Esophagus (tissue), 2 donors: Measurements from ENCODE around the gene SLC25A27. TPM values are rescaled to one million over a fixed set of nuclear protein-coding genes. Genes with fewer than 3 reads are reported as not detected.
"Not testable (repeated sequence)": the region's sequence is repeated elsewhere in the genome, so short reads cannot be mapped to it uniquely, and the experiment has no call there.

Source experiments
- H3K27ac ChIP-seq, 2 donors: one replicate each; pipeline ENCODE4 v1.5.1; 2013; ENCODE audit warnings: low read depth in 2 of 2, mild to moderate bottlenecking in 2 of 2, inconsistent platforms in 1 of 2, low read length in 1 of 2, moderate library complexity in 1 of 2
- H3K27me3 ChIP-seq, 2 donors: one replicate each; pipeline ENCODE4 v1.6.1; 2013; ENCODE audit warnings: low read length in 2 of 2, control low read depth in 1 of 2, mild to moderate bottlenecking in 1 of 2; ENCODE audit not compliant: insufficient read depth in 2 of 2, control insufficient read depth in 1 of 2
- H3K36me3 ChIP-seq, 2 donors: one replicate each; pipeline ENCODE4 v1.6.1; 2013; ENCODE audit warnings: low read length in 1 of 2; ENCODE audit not compliant: control insufficient read depth in 2 of 2, insufficient read depth in 2 of 2
- H3K4me1 ChIP-seq, 2 donors: one replicate each; pipeline ENCODE4 v1.6.1; 2013; ENCODE audit warnings: low read length in 1 of 2; ENCODE audit not compliant: control insufficient read depth in 2 of 2, insufficient read depth in 2 of 2
- H3K4me3 ChIP-seq, 2 donors: one replicate each; pipeline ENCODE4 v1.5.1; 2013; ENCODE audit warnings: low read length in 2 of 2, mild to moderate bottlenecking in 2 of 2, low read depth in 1 of 2, moderate library complexity in 1 of 2
- H3K9me3 ChIP-seq, 2 donors: one replicate each; pipeline ENCODE4 v1.6.1; 2013; ENCODE audit warnings: mild to moderate bottlenecking in 2 of 2, low read depth in 1 of 2, low read length in 1 of 2, moderate library complexity in 1 of 2; ENCODE audit not compliant: control insufficient read depth in 2 of 2, insufficient read depth in 1 of 2
- WGBS, 2 donors: extraction: QIAGEN DNeasy Blood & Tissue Kit; methylation state at CpG; one replicate each; pipeline ENCODE4 v1.1.7; 2013; 5-methylcytosine and 5-hydroxymethylcytosine counted together
- polyA plus RNA-seq, 2 donors: library from polyadenylated mRNA; stranded (reverse); fragments of 200-250 nt; gene quantifications; one replicate each; pipeline ENCODE4 v1.2.3, GENCODE V29; 2013
- donor health status: healthy with polysubstance abuse.
- donor health status: Bipolar disorder and iron deficiency.

Gene SLC25A27
- polyA plus RNA-seq, 2 donors = 8.0 to 25.0 TPM

GRCh38 chr6:46628976-46629375 is 23.8 kb upstream of the SLC25A27 start:
- 64 to 74% methylated on average over 3 of the region's 3 CpGs for WGBS, 2 donors
- Histone ChIP-seq H3K27ac (no peak overlapping the region), H3K36me3 (no peaks in the 10 kb centered on the region), H3K4me3 (no peak overlapping the region), H3K27me3 (no peaks in the 10 kb centered on the region), H3K9me3 (no peaks in the 10 kb centered on the region), H3K4me1 (no peaks in the 10 kb centered on the region)

GRCh38 chr6:46629691-46630090 is 23.1 kb upstream of the SLC25A27 start:
- WGBS, 2 donors = 78 to 85% methylated on average over 7 of the region's 7 CpGs
- Histone ChIP-seq H3K4me3 (no peak overlapping the region), H3K27me3 (no peaks in the 10 kb centered on the region), H3K36me3 (no peaks in the 10 kb centered on the region), H3K27ac (no peak overlapping the region), H3K4me1 (no peaks in the 10 kb centered on the region), H3K9me3 (no peaks in the 10 kb centered on the region)

- 92% methylated on average over 1 of the region's 1 CpG for WGBS, 2 donors
- no peaks in the 10 kb centered on the region for H3K9me3 ChIP-seq
- H3K4me1 ChIP-seq = no peaks in the 10 kb centered on the region
Observed at GRCh38 chr6:46632053-46632452, 20.7 kb upstream of the SLC25A27 start.

GRCh38 chr6:46635462-46635861 is 17.3 kb upstream of the SLC25A27 start:
- Histone ChIP-seq H3K27me3 (no peaks in the 10 kb centered on the region), H3K36me3 (no peaks in the 10 kb centered on the region), H3K4me1 (no peaks in the 10 kb centered on the region), H3K4me3 (no peak overlapping the region), H3K9me3 (no peaks in the 10 kb centered on the region), H3K27ac (no peak overlapping the region)
- WGBS, 2 donors = 91 to 94% methylated on average over 6 of the region's 6 CpGs

More at GRCh38 chr6:46632053-46632452, 20.7 kb upstream of the SLC25A27 start:
- H3K36me3 ChIP-seq = no peaks in the 10 kb centered on the region
- H3K27me3 ChIP-seq = no peaks in the 10 kb centered on the region
- H3K27ac ChIP-seq = no peak overlapping the region
- no peak overlapping the region for H3K4me3 ChIP-seq

GRCh38 chr6:46637145-46637544 is 15.6 kb upstream of the SLC25A27 start:
- 52 to 65% methylated on average over 5 of the region's 5 CpGs for WGBS, 2 donors

GRCh38 chr6:46637933-46638332 is 14.8 kb upstream of the SLC25A27 start:
- Histone ChIP-seq H3K9me3 (no peaks in the 10 kb centered on the region), H3K27ac (no peak overlapping the region), H3K27me3 (no peaks in the 10 kb centered on the region), H3K4me1 (no peaks in the 10 kb centered on the region), H3K36me3 (no peaks in the 10 kb centered on the region), H3K4me3 (no peak overlapping the region)
- WGBS, 2 donors = 86 to 97% methylated on average over 1 of the region's 1 CpG

More at GRCh38 chr6:46637145-46637544, 15.6 kb upstream of the SLC25A27 start:
- no peaks in the 10 kb centered on the region for H3K9me3 ChIP-seq
- no peak overlapping the region for H3K4me3 ChIP-seq
- H3K4me1 ChIP-seq = no peaks in the 10 kb centered on the region
- H3K27ac ChIP-seq = peak overlapping the region; percentile 24 to 56
- no peaks in the 10 kb centered on the region for H3K36me3 ChIP-seq
- no peaks in the 10 kb centered on the region for H3K27me3 ChIP-seq

- Histone ChIP-seq H3K4me3 (no peak overlapping the region), H3K27ac (no peak overlapping the region), H3K4me1 (no peaks in the 10 kb centered on the region), H3K9me3 (no peaks in the 10 kb centered on the region), H3K36me3 (no peaks in the 10 kb centered on the region), H3K27me3 (no peaks in the 10 kb centered on the region)
- WGBS, 2 donors = 56 to 69% methylated on average over 2 of the region's 2 CpGs
Observed at GRCh38 chr6:46638650-46639049, 14.1 kb upstream of the SLC25A27 start.

GRCh38 chr6:46642928-46643751 is 9.6 kb upstream of the SLC25A27 start:
- 84 to 90% methylated on average over 4 of the region's 4 CpGs for WGBS, 2 donors
- H3K4me1 ChIP-seq = no peaks in the 10 kb centered on the region
- no peaks in the 10 kb centered on the region for H3K9me3 ChIP-seq
- H3K27ac ChIP-seq = no peak overlapping the region
- no peak overlapping the region for H3K4me3 ChIP-seq
- H3K27me3 ChIP-seq = no peaks in the 10 kb centered on the region
- H3K36me3 ChIP-seq = no peaks in the 10 kb centered on the region

- no peak overlapping the region for H3K27ac ChIP-seq
- no peak overlapping the region for H3K4me3 ChIP-seq
- no peaks in the 10 kb centered on the region for H3K27me3 ChIP-seq
- H3K4me1 ChIP-seq = no peaks in the 10 kb centered on the region
- no peaks in the 10 kb centered on the region for H3K36me3 ChIP-seq
- 91 to 96% methylated on average over 1 of the region's 1 CpG for WGBS, 2 donors
- no peaks in the 10 kb centered on the region for H3K9me3 ChIP-seq
Observed at GRCh38 chr6:46645265-46645664, 7.5 kb upstream of the SLC25A27 start.

GRCh38 chr6:46648108-46648507 is 4.7 kb upstream of the SLC25A27 start:
- not testable (repeated sequence) for H3K4me3 ChIP-seq, H3K9me3 ChIP-seq, H3K27ac ChIP-seq, H3K36me3 ChIP-seq, H3K4me1 ChIP-seq, H3K27me3 ChIP-seq
- 80 to 100% methylated on average over 1 to 3 of the region's 4 CpGs for WGBS, 2 donors
